ENCODE measurements around the gene CTH.

DNA sequence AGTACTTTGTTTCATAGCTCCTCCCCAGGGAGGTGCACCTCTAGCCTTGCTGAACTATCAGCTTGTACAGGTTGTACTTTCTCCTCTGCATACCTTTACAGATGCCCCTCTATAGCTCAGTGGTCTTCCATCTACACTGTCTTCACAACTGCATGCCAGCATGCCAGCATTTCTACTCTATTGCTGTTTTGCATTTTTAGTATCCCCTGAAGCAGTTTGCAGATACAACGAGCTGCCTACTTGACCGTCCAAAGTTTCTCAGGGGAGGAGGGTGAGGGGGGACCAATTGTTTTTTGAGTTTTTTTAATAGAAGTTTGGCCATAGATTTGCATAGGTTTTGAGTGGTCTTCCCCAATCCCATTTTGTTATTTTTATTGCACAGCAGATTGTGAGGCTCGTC lies 27.6 kb upstream of the CTH start:
- TF ChIP-seq, protein P1, sequence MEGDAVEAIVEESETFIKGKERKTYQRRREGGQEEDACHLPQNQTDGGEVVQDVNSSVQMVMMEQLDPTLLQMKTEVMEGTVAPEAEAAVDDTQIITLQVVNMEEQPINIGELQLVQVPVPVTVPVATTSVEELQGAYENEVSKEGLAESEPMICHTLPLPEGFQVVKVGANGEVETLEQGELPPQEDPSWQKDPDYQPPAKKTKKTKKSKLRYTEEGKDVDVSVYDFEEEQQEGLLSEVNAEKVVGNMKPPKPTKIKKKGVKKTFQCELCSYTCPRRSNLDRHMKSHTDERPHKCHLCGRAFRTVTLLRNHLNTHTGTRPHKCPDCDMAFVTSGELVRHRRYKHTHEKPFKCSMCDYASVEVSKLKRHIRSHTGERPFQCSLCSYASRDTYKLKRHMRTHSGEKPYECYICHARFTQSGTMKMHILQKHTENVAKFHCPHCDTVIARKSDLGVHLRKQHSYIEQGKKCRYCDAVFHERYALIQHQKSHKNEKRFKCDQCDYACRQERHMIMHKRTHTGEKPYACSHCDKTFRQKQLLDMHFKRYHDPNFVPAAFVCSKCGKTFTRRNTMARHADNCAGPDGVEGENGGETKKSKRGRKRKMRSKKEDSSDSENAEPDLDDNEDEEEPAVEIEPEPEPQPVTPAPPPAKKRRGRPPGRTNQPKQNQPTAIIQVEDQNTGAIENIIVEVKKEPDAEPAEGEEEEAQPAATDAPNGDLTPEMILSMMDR (conservative IDR thresholded peaks at IDR 0.05 in 1 of 2, IDR thresholded peaks at IDR 0.05 in 1 of 2; ENCODE audit: low read depth in 1 of 2, low read length in 2 of 2), result no peak
- no peak for TF ChIP-seq EZH2 (IDR thresholded peaks at IDR 0.05; ENCODE audit: low read length, missing control alignments)

All from fibroblast of lung (primary cell).